22Rv1 (cell line): Measurements from ENCODE around the gene COL3A1.

Experiments
- H3K27ac ChIP-seq: fragments of 450-650 bp; 2 replicates; pipeline ENCODE4 v1.5.1; 2017
- ZFX ChIP-seq: fragments of 450-650 bp; IDR thresholded peaks from 2 replicates; pipeline ENCODE4 v1.6.1; 2017; ENCODE audit warnings: antibody characterized with exemption, borderline replicate concordance
- TF ChIP-seq, protein P1 (sequence below): fragments of 450-650 bp; IDR thresholded peaks from 2 replicates; pipeline ENCODE4 v1.5.1; 2017; ENCODE audit warnings: mild to moderate bottlenecking

The COL3A1 gene

GRCh38 chr2:189014449-189015138 is 40.4 kb downstream of the COL3A1 start:
- H3K27ac ChIP-seq = no peak overlapping the region
- TF ChIP-seq, protein P1, sequence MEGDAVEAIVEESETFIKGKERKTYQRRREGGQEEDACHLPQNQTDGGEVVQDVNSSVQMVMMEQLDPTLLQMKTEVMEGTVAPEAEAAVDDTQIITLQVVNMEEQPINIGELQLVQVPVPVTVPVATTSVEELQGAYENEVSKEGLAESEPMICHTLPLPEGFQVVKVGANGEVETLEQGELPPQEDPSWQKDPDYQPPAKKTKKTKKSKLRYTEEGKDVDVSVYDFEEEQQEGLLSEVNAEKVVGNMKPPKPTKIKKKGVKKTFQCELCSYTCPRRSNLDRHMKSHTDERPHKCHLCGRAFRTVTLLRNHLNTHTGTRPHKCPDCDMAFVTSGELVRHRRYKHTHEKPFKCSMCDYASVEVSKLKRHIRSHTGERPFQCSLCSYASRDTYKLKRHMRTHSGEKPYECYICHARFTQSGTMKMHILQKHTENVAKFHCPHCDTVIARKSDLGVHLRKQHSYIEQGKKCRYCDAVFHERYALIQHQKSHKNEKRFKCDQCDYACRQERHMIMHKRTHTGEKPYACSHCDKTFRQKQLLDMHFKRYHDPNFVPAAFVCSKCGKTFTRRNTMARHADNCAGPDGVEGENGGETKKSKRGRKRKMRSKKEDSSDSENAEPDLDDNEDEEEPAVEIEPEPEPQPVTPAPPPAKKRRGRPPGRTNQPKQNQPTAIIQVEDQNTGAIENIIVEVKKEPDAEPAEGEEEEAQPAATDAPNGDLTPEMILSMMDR = no peak
- TF ChIP-seq ZFX = no peak

- no peak for TF ChIP-seq ZFX
- TF ChIP-seq, protein P1 = no peak
- H3K27ac ChIP-seq = no peak overlapping the region
These were observed 41.2 kb downstream of the COL3A1 start for GRCh38 chr2:189015359-189015758.

DNA sequence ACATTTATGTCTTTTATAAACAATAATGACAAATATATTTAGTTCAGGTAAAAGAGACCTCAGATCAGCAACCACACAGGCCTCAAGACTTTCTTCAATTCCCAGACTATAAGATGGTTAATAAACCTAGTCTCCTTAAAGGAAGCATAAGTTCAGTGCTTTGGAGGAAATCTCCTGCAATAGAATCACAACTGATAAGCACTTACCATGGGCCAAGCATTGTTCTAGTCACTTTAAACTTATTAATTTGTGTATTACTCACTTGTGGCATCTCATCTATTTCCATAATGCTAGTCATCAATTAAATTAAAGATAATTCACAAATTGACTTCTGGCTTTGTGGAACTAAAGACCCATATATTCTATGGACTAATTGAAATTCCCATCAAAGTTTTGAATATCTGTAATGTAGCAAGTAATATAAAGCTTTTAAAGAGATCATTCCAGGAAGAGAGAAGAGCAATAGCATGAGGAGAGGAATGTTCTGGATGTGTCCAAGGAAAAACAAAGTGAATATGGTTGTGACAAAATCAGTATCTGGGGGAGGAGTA is 42.2 kb downstream of the COL3A1 start:
- TF ChIP-seq, protein P1 = no peak
- TF ChIP-seq ZFX = no peak
- no peak overlapping the region for H3K27ac ChIP-seq

GRCh38 chr2:189018631-189019030 is 44.5 kb downstream of the COL3A1 start:
- no peak overlapping the region for H3K27ac ChIP-seq

DNA sequence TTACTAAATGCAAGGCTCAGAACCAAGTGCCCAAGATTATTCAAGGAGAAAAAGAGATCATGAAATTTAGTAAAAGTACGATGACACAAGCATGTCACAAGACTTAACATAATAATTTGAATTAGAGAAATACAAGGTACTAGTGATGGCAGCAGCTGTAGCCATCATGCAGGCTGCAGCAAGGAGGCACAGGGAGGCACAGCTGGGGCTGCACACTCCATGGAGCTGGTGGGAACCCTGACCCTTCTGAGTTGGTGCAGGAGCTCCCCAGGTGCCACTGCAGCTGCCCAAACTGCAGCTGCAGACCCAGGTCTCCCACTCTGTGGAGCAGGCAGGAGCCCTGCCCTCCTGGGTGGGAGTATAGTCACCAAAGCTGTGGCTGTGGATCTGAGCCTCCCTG is 46.0 kb downstream of the COL3A1 start:
- H3K27ac ChIP-seq = no peak overlapping the region
- TF ChIP-seq ZFX = no peak
- TF ChIP-seq, protein P1 = no peak

More at GRCh38 chr2:189018631-189019030, 44.5 kb downstream of the COL3A1 start:
- TF ChIP-seq, protein P1 = no peak
- TF ChIP-seq ZFX = no peak

- TF ChIP-seq ZFX = no peak
- TF ChIP-seq, protein P1 = no peak
- no peak overlapping the region for H3K27ac ChIP-seq
These were observed 47.9 kb downstream of the COL3A1 start for GRCh38 chr2:189022053-189022481.

GRCh38 chr2:189022492-189022891 is 48.3 kb downstream of the COL3A1 start:
- H3K27ac ChIP-seq = no peak overlapping the region
- no peak for TF ChIP-seq ZFX
- TF ChIP-seq, protein P1 = no peak
